Measurements from ENCODE around the gene SOX18.

DNA sequence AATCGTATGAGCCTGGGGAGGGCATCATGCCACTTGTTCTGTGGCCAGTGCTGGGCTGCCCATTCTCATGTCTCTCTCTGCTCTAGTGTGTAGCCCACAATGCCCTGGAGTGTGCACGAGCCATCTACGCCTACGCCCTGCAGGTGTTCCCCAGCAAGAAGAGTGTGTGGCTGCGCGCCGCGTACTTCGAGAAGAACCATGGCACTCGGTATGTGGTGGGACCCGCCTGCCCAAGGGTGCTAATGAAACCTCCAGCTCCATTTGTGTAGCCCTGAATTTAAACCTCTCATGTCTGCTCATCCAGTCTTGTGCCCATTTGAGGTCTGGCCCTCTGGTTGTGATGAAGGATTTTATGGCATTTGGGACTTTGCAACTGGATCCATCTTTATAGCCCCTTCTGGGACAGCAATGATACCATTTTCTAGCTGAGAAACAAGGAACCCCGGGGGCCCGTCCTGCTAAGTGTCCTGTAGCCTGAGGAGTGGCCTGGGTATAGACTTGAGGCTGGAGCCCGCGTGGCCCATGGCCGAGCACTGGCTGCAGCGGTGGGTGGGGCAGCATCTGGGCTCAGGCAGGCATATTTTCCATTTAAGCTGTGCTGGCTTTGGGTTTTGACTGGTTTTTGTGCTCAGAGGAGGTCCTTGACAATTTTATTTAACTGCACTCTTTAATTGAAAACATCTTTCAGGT lies 26.6 kb downstream of the SOX18 start:
- TF ChIP-seq, protein P1, sequence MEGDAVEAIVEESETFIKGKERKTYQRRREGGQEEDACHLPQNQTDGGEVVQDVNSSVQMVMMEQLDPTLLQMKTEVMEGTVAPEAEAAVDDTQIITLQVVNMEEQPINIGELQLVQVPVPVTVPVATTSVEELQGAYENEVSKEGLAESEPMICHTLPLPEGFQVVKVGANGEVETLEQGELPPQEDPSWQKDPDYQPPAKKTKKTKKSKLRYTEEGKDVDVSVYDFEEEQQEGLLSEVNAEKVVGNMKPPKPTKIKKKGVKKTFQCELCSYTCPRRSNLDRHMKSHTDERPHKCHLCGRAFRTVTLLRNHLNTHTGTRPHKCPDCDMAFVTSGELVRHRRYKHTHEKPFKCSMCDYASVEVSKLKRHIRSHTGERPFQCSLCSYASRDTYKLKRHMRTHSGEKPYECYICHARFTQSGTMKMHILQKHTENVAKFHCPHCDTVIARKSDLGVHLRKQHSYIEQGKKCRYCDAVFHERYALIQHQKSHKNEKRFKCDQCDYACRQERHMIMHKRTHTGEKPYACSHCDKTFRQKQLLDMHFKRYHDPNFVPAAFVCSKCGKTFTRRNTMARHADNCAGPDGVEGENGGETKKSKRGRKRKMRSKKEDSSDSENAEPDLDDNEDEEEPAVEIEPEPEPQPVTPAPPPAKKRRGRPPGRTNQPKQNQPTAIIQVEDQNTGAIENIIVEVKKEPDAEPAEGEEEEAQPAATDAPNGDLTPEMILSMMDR (IDR thresholded peaks at IDR 0.05): no peak
- TF ChIP-seq POLR2A (IDR thresholded peaks at IDR 0.05): no peak

Data from lower leg skin (tissue), 3 donors.